ENCODE results near the gene HOXA4. TPM values are rescaled to one million over a fixed set of nuclear protein-coding genes. Genes with fewer than 3 reads are reported as not detected.

Gene HOXA4
- total RNA-seq, 1 experiment from 2014 or later, result 1.0 TPM

DNA sequence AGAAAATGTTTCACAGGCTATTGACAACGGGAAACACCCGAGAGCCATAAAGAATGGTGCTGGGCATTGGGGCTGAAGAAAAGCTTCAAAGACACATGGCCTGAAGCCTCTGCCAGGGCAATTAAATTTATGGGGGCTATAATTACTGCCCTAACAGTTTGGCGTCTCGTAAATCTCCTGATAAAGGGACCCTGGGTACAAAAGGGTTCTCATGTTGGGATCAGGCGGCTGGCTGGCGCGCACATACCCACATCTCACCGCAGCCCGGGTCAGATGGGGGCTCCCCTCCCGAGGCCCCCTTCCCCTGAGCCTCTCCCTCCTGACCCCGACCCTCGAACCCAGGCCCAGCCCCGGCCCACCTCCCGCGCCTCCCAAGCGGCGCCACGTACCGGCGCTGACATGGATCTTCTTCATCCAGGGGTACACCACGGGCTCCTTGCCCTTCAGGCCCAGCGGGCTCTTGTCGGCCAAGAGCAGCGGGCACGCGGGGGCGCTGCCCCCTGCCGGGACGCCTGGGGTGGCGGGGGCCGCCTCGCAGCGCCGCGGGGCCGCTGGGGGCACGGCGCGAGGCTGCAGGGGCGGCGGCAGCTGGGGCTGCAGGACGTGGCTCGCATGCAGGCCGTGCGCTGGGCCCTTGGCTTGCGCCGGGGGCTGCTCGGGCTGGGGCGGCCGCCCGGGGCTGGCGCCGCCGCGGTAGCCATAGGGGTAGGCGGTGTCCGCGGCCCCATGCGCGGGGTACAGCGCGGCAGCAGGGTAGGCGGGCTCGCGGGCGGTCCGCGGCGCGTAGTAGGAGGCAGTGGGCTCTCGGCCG is 623 bp downstream of the HOXA4 start:
- no TSS peak for BruUV-seq (replicated peaks)
- H3K27me3 Mint-ChIP-seq (ENCODE audit: unreplicated experiment), result no peaks in the 10 kb centered on the region
- no peak for DNase-seq
- peaks cover 34% of the 10 kb centered on the region for H3K4me1 Mint-ChIP-seq (ENCODE audit: low read depth, unreplicated experiment)
- intact Hi-C loops (cut with micrococcal nuclease; ENCODE audit: unreplicated experiment), result no loop called here
- TF ChIP-seq, protein P1, sequence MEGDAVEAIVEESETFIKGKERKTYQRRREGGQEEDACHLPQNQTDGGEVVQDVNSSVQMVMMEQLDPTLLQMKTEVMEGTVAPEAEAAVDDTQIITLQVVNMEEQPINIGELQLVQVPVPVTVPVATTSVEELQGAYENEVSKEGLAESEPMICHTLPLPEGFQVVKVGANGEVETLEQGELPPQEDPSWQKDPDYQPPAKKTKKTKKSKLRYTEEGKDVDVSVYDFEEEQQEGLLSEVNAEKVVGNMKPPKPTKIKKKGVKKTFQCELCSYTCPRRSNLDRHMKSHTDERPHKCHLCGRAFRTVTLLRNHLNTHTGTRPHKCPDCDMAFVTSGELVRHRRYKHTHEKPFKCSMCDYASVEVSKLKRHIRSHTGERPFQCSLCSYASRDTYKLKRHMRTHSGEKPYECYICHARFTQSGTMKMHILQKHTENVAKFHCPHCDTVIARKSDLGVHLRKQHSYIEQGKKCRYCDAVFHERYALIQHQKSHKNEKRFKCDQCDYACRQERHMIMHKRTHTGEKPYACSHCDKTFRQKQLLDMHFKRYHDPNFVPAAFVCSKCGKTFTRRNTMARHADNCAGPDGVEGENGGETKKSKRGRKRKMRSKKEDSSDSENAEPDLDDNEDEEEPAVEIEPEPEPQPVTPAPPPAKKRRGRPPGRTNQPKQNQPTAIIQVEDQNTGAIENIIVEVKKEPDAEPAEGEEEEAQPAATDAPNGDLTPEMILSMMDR (IDR thresholded peaks at IDR 0.05; ENCODE audit: unreplicated experiment), result no peak
- no peaks in the 10 kb centered on the region for H3K9me3 Mint-ChIP-seq (ENCODE audit: low read depth, unreplicated experiment)
- no peaks in the 10 kb centered on the region for H3K36me3 Mint-ChIP-seq (ENCODE audit: insufficient read depth, unreplicated experiment)
- CTCF ChIA-PET, result no interaction called here
- H3K4me3 Mint-ChIP-seq (ENCODE audit: low read depth, unreplicated experiment), result no peak overlapping the region
- H3K27ac Mint-ChIP-seq (ENCODE audit: unreplicated experiment), result no peak overlapping the region

DNA sequence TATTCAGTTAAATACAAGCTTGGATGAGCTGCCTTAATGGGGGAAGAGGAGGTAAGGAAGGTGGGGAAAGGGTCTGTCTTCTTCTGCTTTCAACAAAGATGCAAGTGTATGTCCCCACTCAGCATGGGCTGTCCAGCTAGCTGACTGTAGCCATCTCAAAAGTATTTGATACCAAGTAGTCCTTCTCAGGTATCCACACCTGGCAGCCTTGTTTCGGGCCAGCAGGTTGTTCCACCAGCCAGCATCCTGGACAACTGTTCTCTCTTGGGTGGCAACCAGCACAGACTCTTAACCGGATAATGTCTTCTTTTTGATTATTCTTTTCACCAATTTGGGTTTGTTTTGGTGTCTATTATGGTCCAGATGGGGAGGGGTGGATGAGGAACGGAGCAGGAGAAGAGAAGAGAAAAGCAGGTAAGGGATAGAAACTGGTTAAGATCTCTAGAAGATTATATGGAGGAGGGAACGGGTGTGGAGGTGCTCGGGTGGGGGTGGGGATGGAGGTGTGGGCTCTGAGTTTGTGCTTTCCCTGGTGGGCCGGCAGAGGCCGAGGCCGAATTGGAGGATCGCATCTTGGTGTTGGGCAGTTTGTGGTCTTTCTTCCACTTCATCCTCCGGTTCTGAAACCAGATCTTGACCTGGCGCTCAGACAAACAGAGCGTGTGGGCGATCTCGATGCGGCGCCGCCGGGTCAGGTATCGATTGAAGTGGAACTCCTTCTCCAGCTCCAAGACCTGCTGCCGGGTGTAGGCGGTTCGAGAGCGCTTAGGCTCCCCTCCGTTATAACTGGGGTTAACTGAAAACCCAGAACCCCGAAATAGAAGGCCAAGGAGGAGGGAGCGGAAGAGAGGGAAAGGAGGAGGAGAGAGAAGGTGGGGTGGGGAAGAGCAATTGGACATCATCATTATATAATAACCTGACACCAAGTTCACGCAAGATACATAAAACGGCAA is 1.5 kb downstream of the HOXA4 start:
- CTCF ChIA-PET, result no interaction called here

DNA sequence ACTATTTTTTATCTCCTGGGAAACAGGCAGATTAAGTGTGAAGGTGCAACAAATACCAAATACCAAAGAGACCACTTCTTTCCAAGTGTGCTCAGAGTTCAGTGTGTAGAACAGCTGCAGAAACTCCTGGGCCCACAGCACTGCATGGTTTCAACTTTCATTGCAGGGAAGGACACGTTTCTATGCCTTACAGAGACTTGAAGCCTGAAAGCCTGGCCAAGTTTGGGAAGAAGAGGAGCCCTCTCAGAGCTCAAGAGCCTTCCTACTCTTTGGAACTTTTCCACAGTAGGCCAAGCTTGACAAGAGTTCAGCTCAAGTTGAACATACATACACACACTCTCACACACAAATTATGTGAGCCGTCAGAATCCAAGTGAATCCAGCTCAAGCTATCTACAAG is 2.5 kb downstream of the HOXA4 start:
- DNase-seq, result no peak
- Mint-ChIP-seq H3K27ac (ENCODE audit: unreplicated experiment) (no peak overlapping the region), H3K9me3 (ENCODE audit: low read depth, unreplicated experiment) (no peaks in the 10 kb centered on the region), H3K36me3 (ENCODE audit: insufficient read depth, unreplicated experiment) (peaks cover 10% of the 10 kb centered on the region), H3K4me1 (ENCODE audit: low read depth, unreplicated experiment) (peaks cover 34% of the 10 kb centered on the region), H3K27me3 (ENCODE audit: unreplicated experiment) (no peaks in the 10 kb centered on the region), H3K4me3 (ENCODE audit: low read depth, unreplicated experiment) (no peak overlapping the region)
- BruUV-seq (replicated peaks), result no TSS peak
- CTCF ChIA-PET, result interaction anchor here (0.6 kb wide), 1 partner anchor 241 kb away, joined by 5 read pairs; no protein-coding TSS in a partner anchor
- intact Hi-C loops (cut with micrococcal nuclease; ENCODE audit: unreplicated experiment), result no loop called here
- TF ChIP-seq, protein P1 (IDR thresholded peaks at IDR 0.05; ENCODE audit: unreplicated experiment), result no peak

More for the DNA sequence above, 1.5 kb downstream of the HOXA4 start:
- Mint-ChIP-seq H3K4me3 (ENCODE audit: low read depth, unreplicated experiment) (no peak overlapping the region), H3K4me1 (ENCODE audit: low read depth, unreplicated experiment) (peaks cover 34% of the 10 kb centered on the region), H3K9me3 (ENCODE audit: low read depth, unreplicated experiment) (no peaks in the 10 kb centered on the region), H3K36me3 (ENCODE audit: insufficient read depth, unreplicated experiment) (peaks cover 2% of the 10 kb centered on the region), H3K27ac (ENCODE audit: unreplicated experiment) (no peak overlapping the region), H3K27me3 (ENCODE audit: unreplicated experiment) (no peaks in the 10 kb centered on the region)
- TF ChIP-seq, protein P1 (IDR thresholded peaks at IDR 0.05; ENCODE audit: unreplicated experiment), result no peak
- intact Hi-C loops (cut with micrococcal nuclease; ENCODE audit: unreplicated experiment), result no loop called here
- DNase-seq, result no peak
- no TSS peak for BruUV-seq (replicated peaks)

DNA sequence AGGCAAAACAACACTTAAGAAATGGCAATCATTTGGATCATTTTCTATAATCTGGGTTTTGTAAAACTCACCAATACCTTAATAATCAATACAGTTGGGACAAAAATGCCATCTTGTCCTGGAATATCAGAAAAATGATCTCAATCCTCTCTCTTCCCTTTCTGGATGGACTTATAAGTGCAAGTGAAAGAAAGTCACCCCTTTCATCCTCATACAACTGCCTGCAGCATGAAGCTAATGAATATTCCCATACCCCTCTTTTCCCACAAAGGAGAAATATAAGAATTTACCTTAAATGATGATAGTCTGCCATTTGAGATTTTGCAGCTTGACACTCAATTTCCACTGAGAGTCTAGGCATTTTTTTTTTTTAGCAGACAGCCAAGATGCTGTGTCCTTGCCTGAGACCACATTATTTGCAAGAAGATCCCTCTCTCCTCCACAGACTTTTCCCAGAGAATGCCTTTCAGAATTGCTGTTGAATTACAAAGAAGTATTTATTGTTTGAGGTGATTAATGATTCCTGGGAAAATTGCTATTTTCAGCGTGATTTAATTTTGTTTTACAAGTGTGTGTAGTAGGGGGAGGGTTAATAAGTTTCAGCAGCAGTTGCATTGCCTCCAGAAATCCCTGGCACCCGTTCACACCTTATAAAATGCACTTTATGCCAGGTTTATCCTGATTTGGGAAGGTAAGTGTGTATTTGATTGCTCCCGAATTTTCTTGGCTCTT is 3.8 kb downstream of the HOXA4 start:
- TF ChIP-seq, protein P1 (IDR thresholded peaks at IDR 0.05; ENCODE audit: unreplicated experiment), result no peak
- H3K4me1 Mint-ChIP-seq (ENCODE audit: low read depth, unreplicated experiment), result peaks cover 40% of the 10 kb centered on the region
- H3K27ac Mint-ChIP-seq (ENCODE audit: unreplicated experiment), result no peak overlapping the region
- no peaks in the 10 kb centered on the region for H3K9me3 Mint-ChIP-seq (ENCODE audit: low read depth, unreplicated experiment)
- H3K4me3 Mint-ChIP-seq (ENCODE audit: low read depth, unreplicated experiment), result no peak overlapping the region
- DNase-seq, result no peak
- peaks cover 22% of the 10 kb centered on the region for H3K36me3 Mint-ChIP-seq (ENCODE audit: insufficient read depth, unreplicated experiment)
- BruUV-seq (replicated peaks), result no TSS peak
- CTCF ChIA-PET, result interaction anchor here (0.6 kb wide), 1 partner anchor 1340 kb away, joined by 3 read pairs; no protein-coding TSS in a partner anchor
- H3K27me3 Mint-ChIP-seq (ENCODE audit: unreplicated experiment), result no peaks in the 10 kb centered on the region
- intact Hi-C loops (cut with micrococcal nuclease; ENCODE audit: unreplicated experiment), result no loop called here
